ENCODE data around the gene TMPRSS2.

DNA sequence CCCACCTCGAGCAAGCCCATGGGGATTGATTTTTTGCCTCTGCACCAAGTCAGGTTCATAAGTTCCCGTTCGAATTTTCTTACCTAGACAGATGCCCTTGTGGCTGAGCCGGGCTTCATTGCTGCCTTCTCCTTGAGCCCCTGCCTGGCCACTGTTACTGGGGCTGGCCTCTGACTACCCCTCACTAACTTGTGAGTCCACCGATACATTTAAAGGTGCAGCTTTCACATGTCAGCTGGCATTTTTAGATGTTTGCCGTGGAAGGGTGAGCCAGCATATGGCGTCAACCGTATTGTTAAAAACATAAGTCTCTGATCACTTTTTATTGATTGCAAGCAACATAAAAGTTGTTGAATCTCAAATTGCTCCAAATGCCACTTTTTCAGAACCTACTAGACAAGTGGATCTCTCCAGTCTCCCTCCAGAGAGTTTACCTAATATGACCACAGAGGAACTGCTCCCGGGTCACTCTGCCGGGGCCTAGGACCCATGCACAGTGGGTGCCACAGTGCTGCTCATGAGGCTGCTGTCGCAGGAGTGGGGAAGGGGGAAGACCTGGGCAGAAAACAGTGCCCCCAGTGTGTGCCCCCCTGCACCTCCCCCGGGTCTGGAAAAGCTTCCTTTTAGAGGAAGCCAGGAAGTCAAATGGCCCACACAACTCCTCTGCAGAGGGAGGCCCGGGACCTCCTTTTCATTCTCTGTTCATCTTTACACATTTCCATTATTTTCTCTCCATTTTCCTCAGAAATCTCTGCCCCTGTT, 63.1 kb downstream of the TMPRSS2 start:
- TF ChIP-seq, protein P1, sequence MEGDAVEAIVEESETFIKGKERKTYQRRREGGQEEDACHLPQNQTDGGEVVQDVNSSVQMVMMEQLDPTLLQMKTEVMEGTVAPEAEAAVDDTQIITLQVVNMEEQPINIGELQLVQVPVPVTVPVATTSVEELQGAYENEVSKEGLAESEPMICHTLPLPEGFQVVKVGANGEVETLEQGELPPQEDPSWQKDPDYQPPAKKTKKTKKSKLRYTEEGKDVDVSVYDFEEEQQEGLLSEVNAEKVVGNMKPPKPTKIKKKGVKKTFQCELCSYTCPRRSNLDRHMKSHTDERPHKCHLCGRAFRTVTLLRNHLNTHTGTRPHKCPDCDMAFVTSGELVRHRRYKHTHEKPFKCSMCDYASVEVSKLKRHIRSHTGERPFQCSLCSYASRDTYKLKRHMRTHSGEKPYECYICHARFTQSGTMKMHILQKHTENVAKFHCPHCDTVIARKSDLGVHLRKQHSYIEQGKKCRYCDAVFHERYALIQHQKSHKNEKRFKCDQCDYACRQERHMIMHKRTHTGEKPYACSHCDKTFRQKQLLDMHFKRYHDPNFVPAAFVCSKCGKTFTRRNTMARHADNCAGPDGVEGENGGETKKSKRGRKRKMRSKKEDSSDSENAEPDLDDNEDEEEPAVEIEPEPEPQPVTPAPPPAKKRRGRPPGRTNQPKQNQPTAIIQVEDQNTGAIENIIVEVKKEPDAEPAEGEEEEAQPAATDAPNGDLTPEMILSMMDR (tag by site-specific recombination; IDR thresholded peaks at IDR 0.05) = no peak
- TF ChIP-seq ZNF558 (tag by site-specific recombination; IDR thresholded peaks at IDR 0.05) = no peak
- no peak for TF ChIP-seq SCRT2 (tag by site-specific recombination; IDR thresholded peaks at IDR 0.05)
- TF ChIP-seq, protein P2, sequence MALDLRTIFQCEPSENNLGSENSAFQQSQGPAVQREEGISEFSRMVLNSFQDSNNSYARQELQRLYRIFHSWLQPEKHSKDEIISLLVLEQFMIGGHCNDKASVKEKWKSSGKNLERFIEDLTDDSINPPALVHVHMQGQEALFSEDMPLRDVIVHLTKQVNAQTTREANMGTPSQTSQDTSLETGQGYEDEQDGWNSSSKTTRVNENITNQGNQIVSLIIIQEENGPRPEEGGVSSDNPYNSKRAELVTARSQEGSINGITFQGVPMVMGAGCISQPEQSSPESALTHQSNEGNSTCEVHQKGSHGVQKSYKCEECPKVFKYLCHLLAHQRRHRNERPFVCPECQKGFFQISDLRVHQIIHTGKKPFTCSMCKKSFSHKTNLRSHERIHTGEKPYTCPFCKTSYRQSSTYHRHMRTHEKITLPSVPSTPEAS (tag by site-specific recombination; IDR thresholded peaks at IDR 0.05) = no peak

Data from HEK293 (cell line).